ENCODE data around the gene OR10P1. TPM values are rescaled to one million over a fixed set of nuclear protein-coding genes. Genes with fewer than 3 reads are reported as not detected.

Gene OR10P1
- total RNA-seq, 1 donor from 2014 or later, result not detected

DNA sequence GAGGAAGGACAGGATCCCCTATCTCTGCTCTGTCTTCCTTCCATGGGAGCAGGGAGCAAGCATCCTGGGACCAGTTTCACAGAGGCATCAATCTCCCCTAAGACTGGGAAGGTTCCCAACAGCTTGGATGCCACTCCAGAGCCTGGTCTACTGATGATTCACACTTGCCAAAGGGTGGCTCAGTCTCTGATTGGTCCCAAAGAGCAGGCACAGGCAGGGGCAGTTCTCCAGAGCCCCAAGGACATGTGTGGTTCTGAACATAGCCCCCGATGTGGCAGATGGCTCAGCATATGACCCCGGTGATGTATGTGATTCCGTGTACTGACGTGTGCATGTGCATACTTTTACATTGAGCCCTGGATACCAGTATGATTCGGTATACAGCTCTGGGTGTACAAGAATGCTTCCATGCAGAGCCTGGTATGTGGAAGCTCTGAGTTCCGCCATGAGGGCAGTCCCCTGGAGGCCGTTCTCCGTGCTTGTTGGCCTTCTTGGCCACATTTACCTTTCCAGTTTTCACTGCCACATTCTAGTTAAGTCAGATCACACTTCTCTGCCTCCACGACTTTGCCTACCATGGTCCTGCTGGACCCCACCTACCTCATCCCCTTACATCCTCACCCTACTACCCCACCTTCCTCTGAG is 49.8 kb downstream of the OR10P1 start:
- no peak for FAIRE-seq

More for the DNA sequence above, 49.8 kb downstream of the OR10P1 start:
- TF ChIP-seq, protein P1, sequence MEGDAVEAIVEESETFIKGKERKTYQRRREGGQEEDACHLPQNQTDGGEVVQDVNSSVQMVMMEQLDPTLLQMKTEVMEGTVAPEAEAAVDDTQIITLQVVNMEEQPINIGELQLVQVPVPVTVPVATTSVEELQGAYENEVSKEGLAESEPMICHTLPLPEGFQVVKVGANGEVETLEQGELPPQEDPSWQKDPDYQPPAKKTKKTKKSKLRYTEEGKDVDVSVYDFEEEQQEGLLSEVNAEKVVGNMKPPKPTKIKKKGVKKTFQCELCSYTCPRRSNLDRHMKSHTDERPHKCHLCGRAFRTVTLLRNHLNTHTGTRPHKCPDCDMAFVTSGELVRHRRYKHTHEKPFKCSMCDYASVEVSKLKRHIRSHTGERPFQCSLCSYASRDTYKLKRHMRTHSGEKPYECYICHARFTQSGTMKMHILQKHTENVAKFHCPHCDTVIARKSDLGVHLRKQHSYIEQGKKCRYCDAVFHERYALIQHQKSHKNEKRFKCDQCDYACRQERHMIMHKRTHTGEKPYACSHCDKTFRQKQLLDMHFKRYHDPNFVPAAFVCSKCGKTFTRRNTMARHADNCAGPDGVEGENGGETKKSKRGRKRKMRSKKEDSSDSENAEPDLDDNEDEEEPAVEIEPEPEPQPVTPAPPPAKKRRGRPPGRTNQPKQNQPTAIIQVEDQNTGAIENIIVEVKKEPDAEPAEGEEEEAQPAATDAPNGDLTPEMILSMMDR (IDR thresholded peaks at IDR 0.05; ENCODE audit: insufficient read depth, low read length, severe bottlenecking), result no peak
- Histone ChIP-seq H3K36me3 (ENCODE audit: control insufficient read depth, insufficient read depth, low read length) (no peaks in the 10 kb centered on the region), H3K27me3 (ENCODE audit: control insufficient read depth, insufficient read depth, low read length) (peaks cover 2% of the 10 kb centered on the region), H3K4me3 (ENCODE audit: low read depth, low read length) (no peak overlapping the region)
- DNase-seq (ENCODE audit: low read depth), result no peak

Other genes starting within 250 kb of the OR10P1 start
- not detected in 2 replicates for gene OR6C65, start 236.4 kb upstream of the OR10P1 start, total RNA-seq
- gene OR6C76, start 210.6 kb upstream of the OR10P1 start, total RNA-seq, result not detected in 2 replicates
- gene OR6C2, start 192.8 kb upstream of the OR10P1 start, total RNA-seq, result not detected in 2 replicates
- gene OR6C70, start 166.8 kb upstream of the OR10P1 start, total RNA-seq, result not detected in 2 replicates
- not detected in 2 replicates for gene OR6C68, start 144.5 kb upstream of the OR10P1 start, total RNA-seq
- not detected in 2 replicates for gene OR6C4, start 87.3 kb upstream of the OR10P1 start, total RNA-seq
- gene OR2AP1, start 64.4 kb upstream of the OR10P1 start, total RNA-seq, result not detected in 2 replicates
- 0.79 and 1.3 TPM in 2 replicates for gene ITGA7, start 71.0 kb downstream of the OR10P1 start, total RNA-seq
- gene BLOC1S1, start 79.2 kb downstream of the OR10P1 start, total RNA-seq, result 64.5 and 89.1 TPM in 2 replicates
- gene RDH5, start 83.5 kb downstream of the OR10P1 start, total RNA-seq, result 1.1 and 2.3 TPM in 2 replicates
- 1,301 and 1,307 TPM in 2 replicates for gene CD63, start 92.1 kb downstream of the OR10P1 start, total RNA-seq
- gene GDF11, start 106.2 kb downstream of the OR10P1 start, total RNA-seq, result 0.13 and 0.26 TPM in 2 replicates
- 68.7 and 111 TPM in 2 replicates for gene SARNP, start 180.8 kb downstream of the OR10P1 start, total RNA-seq
- 46.1 and 52.0 TPM in 2 replicates for gene ORMDL2, start 181.1 kb downstream of the OR10P1 start, total RNA-seq
- 34.3 and 38.4 TPM in 2 replicates for gene DNAJC14, start 192.7 kb downstream of the OR10P1 start, total RNA-seq
- 0.13 and 0.53 TPM in 2 replicates for gene MMP19, start 206.0 kb downstream of the OR10P1 start, total RNA-seq